Testis (tissue), 3 donors: ENCODE results near the gene CP. TPM values are rescaled to one million over a fixed set of nuclear protein-coding genes. Genes with fewer than 3 reads are reported as not detected.
"Not testable (repeated sequence)": the region's sequence is repeated elsewhere in the genome, so short reads cannot be mapped to it uniquely, and the experiment has no call there.

Experiments used
- DNase-seq: peaks from one replicate; pipeline ENCODE4 v3.0.0-alpha.2; 2019
- H3K27ac ChIP-seq, 2 donors: fragments of 200-600 bp; sonication (generic); one replicate each; pipeline ENCODE4 v1.5.1; 2019
- H3K27me3 ChIP-seq: fragments of 200-600 bp; sonication (generic); one replicate; pipeline ENCODE4 v1.5.1; 2019
- H3K36me3 ChIP-seq: fragments of 200-600 bp; sonication (generic); one replicate; pipeline ENCODE4 v1.5.1; 2017; ENCODE audit warnings: low read depth; ENCODE audit errors: missing control alignments
- H3K4me1 ChIP-seq: fragments of 200-600 bp; sonication (generic); one replicate; pipeline ENCODE4 v1.5.1; 2019
- H3K4me3 ChIP-seq, 2 donors: fragments of 200-600 bp; sonication (generic); one replicate each; pipeline ENCODE4 v1.5.1; 2017 to 2019
- H3K9me3 ChIP-seq: fragments of 200-600 bp; sonication (generic); one replicate; pipeline ENCODE4 v1.5.1; 2017
- CTCF ChIP-seq, 3 experiments: fragments of 450-650 bp in 2 of 3; fragments of 200-600 bp in 1 of 3; sonication (generic) in 1 of 3; IDR thresholded peaks; one replicate each; pipeline ENCODE4 v1.5.1; 2016 to 2019; ENCODE audit warnings: antibody characterized with exemption in 3 of 3, mild to moderate bottlenecking in 2 of 3, moderate library complexity in 1 of 3
- POLR2A ChIP-seq: fragments of 450-650 bp; IDR thresholded peaks from one replicate; pipeline ENCODE4 v1.6.1; 2017; ENCODE audit warnings: antibody characterized with exemption, mild to moderate bottlenecking, moderate library complexity
- WGBS, 2 donors: methylation state at CpG; one replicate each; pipeline ENCODE4 v1.1.5; 2018; 5-methylcytosine and 5-hydroxymethylcytosine counted together
- intact Hi-C: fragments of 100-400 bp; cut with DNase I; formaldehyde crosslinking; loops from one replicate; pipeline ENCODE4 v1.15.1; 2023; ENCODE audit warnings: low total_unique reads
- polyA plus RNA-seq: library from polyadenylated mRNA; stranded (reverse); fragments of 350-450 nt; fragmentation: Illumina TruSeq; extraction: RNeasy Lipid Tissue Mini Kit (QIAGEN cat#74804); gene quantifications from one replicate; pipeline ENCODE4 v1.2.3, GENCODE V29; 2014; ENCODE audit warnings: low read depth, low replicate concordance; ENCODE audit not compliant: insufficient read depth
- total RNA-seq, 2 donors: library from RNA; depleted of rRNA; stranded (reverse); fragments of >200 nt; gene quantifications; one replicate each; pipeline ENCODE4 v1.2.3, GENCODE V29; 2016

The CP gene
- total and polyA plus RNA-seq, 3 donors from 2014 or later: 6.1 to 13.8 (median 10.3) TPM

GRCh38 chr3:149203758-149204157, 17.9 kb downstream of the CP start:
- no peak for TF ChIP-seq POLR2A
- TF ChIP-seq CTCF (IDR thresholded peaks at IDR 0.05): no peak
- H3K9me3 ChIP-seq: no peaks in the 10 kb centered on the region
- no peak for DNase-seq
- intact Hi-C loops: no loop called here
- no peak overlapping the region for H3K4me3 ChIP-seq
- no peaks in the 10 kb centered on the region for H3K4me1 ChIP-seq
- no peaks in the 10 kb centered on the region for H3K27me3 ChIP-seq
- H3K36me3 ChIP-seq: no peaks in the 10 kb centered on the region
- WGBS, 2 donors: 86 to 92% methylated on average over 3 of the region's 3 CpGs
- no peak overlapping the region for H3K27ac ChIP-seq

GRCh38 chr3:149199474-149199873, 22.2 kb downstream of the CP start:
- TF ChIP-seq POLR2A: no peak
- no peak for TF ChIP-seq CTCF (IDR thresholded peaks at IDR 0.05)
- Histone ChIP-seq H3K27me3 (no peaks in the 10 kb centered on the region), H3K4me3 (no peak overlapping the region), H3K4me1 (no peaks in the 10 kb centered on the region), H3K36me3 (no peaks in the 10 kb centered on the region), H3K27ac (no peak overlapping the region), H3K9me3 (no peaks in the 10 kb centered on the region)
- intact Hi-C loops: no loop called here
- DNase-seq: no peak
- WGBS, 2 donors: 54 to 67% methylated on average over 4 of the region's 4 CpGs

GRCh38 chr3:149198611-149199010, 23.0 kb downstream of the CP start:
- Histone ChIP-seq H3K4me3 (no peak overlapping the region), H3K27me3 (no peaks in the 10 kb centered on the region), H3K36me3 (no peaks in the 10 kb centered on the region), H3K9me3 (no peaks in the 10 kb centered on the region), H3K4me1 (no peaks in the 10 kb centered on the region), H3K27ac (no peak overlapping the region)
- no peak for DNase-seq
- TF ChIP-seq CTCF (IDR thresholded peaks at IDR 0.05) (no peak), POLR2A (no peak)
- intact Hi-C loops: no loop called here
- 77 to 87% methylated on average over 7 of the region's 7 CpGs for WGBS, 2 donors

- H3K9me3 ChIP-seq: no peaks in the 10 kb centered on the region
- H3K36me3 ChIP-seq: no peaks in the 10 kb centered on the region
- DNase-seq: no peak
- no peak overlapping the region for H3K4me3 ChIP-seq
- WGBS, 2 donors: 45 to 58% methylated on average over 5 of the region's 5 CpGs
- H3K4me1 ChIP-seq: no peaks in the 10 kb centered on the region
- TF ChIP-seq POLR2A: no peak
- no peak for TF ChIP-seq CTCF (IDR thresholded peaks at IDR 0.05)
- intact Hi-C loops: no loop called here
- H3K27me3 ChIP-seq: no peaks in the 10 kb centered on the region
- no peak overlapping the region for H3K27ac ChIP-seq
Measured at GRCh38 chr3:149197669-149198068, 24.0 kb downstream of the CP start.

GRCh38 chr3:149196805-149197592, 24.6 kb downstream of the CP start:
- H3K9me3 ChIP-seq, H3K36me3 ChIP-seq, intact Hi-C loops, H3K27me3 ChIP-seq, H3K27ac ChIP-seq, H3K4me3 ChIP-seq, H3K4me1 ChIP-seq, DNase-seq: not testable (repeated sequence)
- 88 to 90% methylated on average over 12 of the region's 12 CpGs for WGBS, 2 donors
